Thyroid gland (tissue), 4 donors: Measurements from ENCODE around the gene ZNF175. TPM values are rescaled to one million over a fixed set of nuclear protein-coding genes. Genes with fewer than 3 reads are reported as not detected.

ENCODE experiments used
- DNase-seq, 2 donors: peaks; one replicate each; pipeline ENCODE4 v3.0.0-alpha.2; 2019
- H3K27ac ChIP-seq, 3 donors: fragments of 200-600 bp; sonication (generic); 1 replicate in 2 of 3; 2 replicates in 1 of 3; pipeline ENCODE4 v1.5.1; 2016 to 2019; ENCODE audit warnings: mild to moderate bottlenecking in 1 of 3, moderate library complexity in 1 of 3
- H3K27me3 ChIP-seq: fragments of 200-600 bp; sonication (generic); one replicate; pipeline ENCODE4 v1.5.1; 2019
- H3K36me3 ChIP-seq, 2 donors: fragments of 200-600 bp; sonication (generic); one replicate each; pipeline ENCODE4 v1.5.1; 2016 to 2019
- H3K4me1 ChIP-seq, 2 donors: fragments of 200-600 bp; sonication (generic); one replicate each; pipeline ENCODE4 v1.5.1; 2017 to 2019
- H3K4me3 ChIP-seq, 3 donors: fragments of 200-600 bp; sonication (generic); replicated peaks in 1 of 3; 1 replicate in 2 of 3; 2 replicates in 1 of 3; pipeline ENCODE4 v1.5.1; 2016; ENCODE audit warnings: mild to moderate bottlenecking in 1 of 3
- H3K9me3 ChIP-seq: fragments of 200-600 bp; sonication (generic); one replicate; pipeline ENCODE4 v1.5.1; 2017
- CTCF ChIP-seq, 6 experiments: fragments of 200-600 bp in 3 of 6; fragments of 450-650 bp in 3 of 6; sonication (generic) in 3 of 6; IDR thresholded peaks; one replicate each; pipeline ENCODE4 v1.5.1; 2016 to 2019; ENCODE audit warnings: antibody characterized with exemption in 6 of 6, mild to moderate bottlenecking in 2 of 6, inconsistent platforms in 1 of 6, moderate library complexity in 1 of 6
- POLR2A ChIP-seq, 2 donors: fragments of 450-650 bp; IDR thresholded peaks; one replicate each; pipeline ENCODE4 v1.6.1; 2017; ENCODE audit warnings: antibody characterized with exemption in 2 of 2, mild to moderate bottlenecking in 2 of 2, moderate library complexity in 1 of 2
- WGBS, 2 donors: methylation state at CpG; one replicate each; pipeline ENCODE4 v1.1.5; 2017; 5-methylcytosine and 5-hydroxymethylcytosine counted together
- intact Hi-C: fragments of 100-400 bp; cut with DNase I; formaldehyde crosslinking; loops from one replicate; pipeline ENCODE4 v1.15.1; 2023
- total RNA-seq, 4 donors: library from RNA; depleted of rRNA; stranded (reverse); fragments of >200 nt; gene quantifications; one replicate each; pipeline ENCODE4 v1.2.3, GENCODE V29; 2016

ZNF175 gene
- total RNA-seq, 4 donors from 2014 or later, result 9.0 to 12.9 (median 9.4) TPM

- H3K4me1 ChIP-seq, result peaks cover 5 to 6% of the 10 kb centered on the region in 2 donors
- no peaks in the 10 kb centered on the region for H3K9me3 ChIP-seq
- intact Hi-C loops, result loop anchor here (5.0 kb wide), 1 partner anchor 491 kb away; the partner anchor contains the start of gene CTU1
- no peaks in the 10 kb centered on the region for H3K36me3 ChIP-seq
- TF ChIP-seq CTCF (IDR thresholded peaks at IDR 0.05), result no peak
- no peak for TF ChIP-seq POLR2A (IDR thresholded peaks at IDR 0.05)
- H3K27me3 ChIP-seq, result no peaks in the 10 kb centered on the region
- H3K27ac ChIP-seq, result no peak overlapping the region
- 96 to 98% methylated on average over 31 of the region's 31 CpGs for WGBS, 2 donors
- H3K4me3 ChIP-seq, result no peak overlapping the region
- DNase-seq, result no peak
Measured at GRCh38 chr19:51598159-51598915, 27.3 kb downstream of the ZNF175 start.

- 93 to 94% methylated on average over 10 of the region's 10 CpGs for WGBS, 2 donors
- Histone ChIP-seq H3K27ac (no peak overlapping the region), H3K4me3 (no peak overlapping the region), H3K27me3 (no peaks in the 10 kb centered on the region), H3K9me3 (no peaks in the 10 kb centered on the region), H3K36me3 (no peaks in the 10 kb centered on the region), H3K4me1 (no peaks in the 10 kb centered on the region)
- intact Hi-C loops, result loop anchor here (5.0 kb wide), 1 partner anchor 492 kb away; the partner anchor contains the start of gene CTU1
- no peak for DNase-seq
- TF ChIP-seq POLR2A (IDR thresholded peaks at IDR 0.05) (no peak), CTCF (IDR thresholded peaks at IDR 0.05) (no peak)
Measured at GRCh38 chr19:51599084-51599483, 28.0 kb downstream of the ZNF175 start.

GRCh38 chr19:51600940-51601580 lies 30.0 kb downstream of the ZNF175 start:
- Histone ChIP-seq H3K36me3 (no peaks in the 10 kb centered on the region), H3K4me3 (no peak overlapping the region), H3K27ac (no peak overlapping the region), H3K9me3 (no peaks in the 10 kb centered on the region), H3K27me3 (no peaks in the 10 kb centered on the region), H3K4me1 (no peaks in the 10 kb centered on the region)
- intact Hi-C loops, result no loop called here
- 25 to 42% methylated on average over 8 to 23 of the region's 59 CpGs for WGBS, 2 donors
- TF ChIP-seq CTCF (IDR thresholded peaks at IDR 0.05) (no peak), POLR2A (IDR thresholded peaks at IDR 0.05) (no peak)
- DNase-seq, result no peak

- Histone ChIP-seq H3K4me1 (no peaks in the 10 kb centered on the region), H3K36me3 (no peaks in the 10 kb centered on the region), H3K9me3 (no peaks in the 10 kb centered on the region), H3K4me3 (no peak overlapping the region), H3K27ac (no peak overlapping the region), H3K27me3 (no peaks in the 10 kb centered on the region)
- intact Hi-C loops, result no loop called here
- 93 to 94% methylated on average over 17 to 20 of the region's 20 CpGs for WGBS, 2 donors
- no peak for DNase-seq
- TF ChIP-seq CTCF (IDR thresholded peaks at IDR 0.05) (no peak), POLR2A (IDR thresholded peaks at IDR 0.05) (no peak)
Measured at GRCh38 chr19:51602189-51602854, 31.2 kb downstream of the ZNF175 start.
